H1 (cell line): ENCODE measurements around the gene SCYL1. TPM values are rescaled to one million over a fixed set of nuclear protein-coding genes. Genes with fewer than 3 reads are reported as not detected.

ENCODE experiments used
- CTCF ChIA-PET: fragments of 300-600 bp; sonication (Branson Sonifier 250); formaldehyde crosslinking; loops from one replicate; lab custom pipeline; 2021; ENCODE audit not compliant: partially characterized antibody; lab: Charles Lee
- POLR2A ChIA-PET: fragments of 300-600 bp; sonication (Branson Sonifier 250); formaldehyde crosslinking; loops from one replicate; lab custom pipeline; 2021; ENCODE audit warnings: inconsistent platforms; ENCODE audit not compliant: partially characterized antibody; lab: Charles Lee
- DNase-seq, 2 experiments: peaks; one replicate each; pipeline versions ENCODE4 v3.0.0 to v3.0.0-alpha.2; 2010 to 2022; ENCODE audit warnings: low spot score in 2 of 2, low read depth in 1 of 2, mixed read lengths in 1 of 2
- FAIRE-seq: peaks from 2 replicates; lab custom pipeline; 2011; peaks lifted over from hg19 to GRCh38; lab: Jason Lieb, UNC
- H2AFZ ChIP-seq: 2 replicates; pipeline ENCODE4 v1.8.1; 2012; ENCODE audit warnings: low read length, inconsistent platforms
- H2AK5ac ChIP-seq: 2 replicates; pipeline ENCODE4 v1.6.1; 2013; ENCODE audit warnings: low read depth, low read length
- H2BK120ac ChIP-seq: replicated peaks from 2 replicates; pipeline ENCODE3; 2013; ENCODE audit warnings: low read depth, low read length, inconsistent platforms
- H2BK12ac ChIP-seq: 2 replicates; pipeline ENCODE4 v1.6.1; 2013; ENCODE audit warnings: low read depth, low read length
- H2BK15ac ChIP-seq: 2 replicates; pipeline ENCODE4 v1.6.1; 2013; ENCODE audit warnings: low read length
- H2BK20ac ChIP-seq: 2 replicates; pipeline ENCODE4 v1.6.1; 2013; ENCODE audit warnings: low read length
- H2BK5ac ChIP-seq: 2 replicates; pipeline ENCODE4 v1.6.1; 2013; ENCODE audit warnings: low read depth, low read length
- H3K14ac ChIP-seq: 2 replicates; pipeline ENCODE4 v1.6.1; 2013; ENCODE audit warnings: inconsistent platforms; ENCODE audit not compliant: insufficient read length
- H3K18ac ChIP-seq: 2 replicates; pipeline ENCODE4 v1.6.1; 2013; ENCODE audit warnings: low read length; ENCODE audit errors: extremely low read depth
- H3K23ac ChIP-seq: 2 replicates; pipeline ENCODE4 v1.6.1; 2013; ENCODE audit warnings: inconsistent platforms; ENCODE audit not compliant: insufficient read length
- H3K23me2 ChIP-seq: 2 replicates; pipeline ENCODE4 v1.6.1; 2013; ENCODE audit warnings: low read depth, low read length
- H3K27ac ChIP-seq: 2 replicates; pipeline ENCODE4 v1.6.1; 2011; ENCODE audit warnings: low read depth, low read length, inconsistent platforms
- H3K27me3 ChIP-seq, 4 experiments: replicated peaks in 1 of 4; 1 replicate in 1 of 4; 2 replicates in 3 of 4; pipeline versions ENCODE4 v1.6.1 to v1.8.1; 2011 to 2013; ENCODE audit warnings: low read length in 3 of 4, mild to moderate bottlenecking in 3 of 4, inconsistent platforms in 2 of 4, mixed read lengths in 2 of 4, moderate library complexity in 1 of 4; ENCODE audit not compliant: control insufficient read depth in 3 of 4, insufficient read depth in 3 of 4; ENCODE audit errors: extremely low read depth in 1 of 4
- H3K36me3 ChIP-seq, 4 experiments: 2 replicates each; pipeline versions ENCODE4 v1.6.1 to v1.8.1; 2011 to 2013; ENCODE audit warnings: mild to moderate bottlenecking in 4 of 4, low read length in 3 of 4, moderate library complexity in 2 of 4, control low read depth in 1 of 4, inconsistent platforms in 1 of 4; ENCODE audit not compliant: insufficient read depth in 4 of 4, control insufficient read depth in 2 of 4
- H3K4ac ChIP-seq: replicated peaks from 2 replicates; pipeline ENCODE3; 2013; ENCODE audit warnings: low read length, low read depth, mixed read lengths, inconsistent platforms; ENCODE audit not compliant: insufficient read length
- H3K4me1 ChIP-seq, 4 experiments: replicated peaks in 1 of 4; 1 replicate in 1 of 4; 2 replicates in 3 of 4; pipeline versions ENCODE4 v1.6.1 to v1.8.1; 2011 to 2013; ENCODE audit warnings: low read length in 3 of 4, inconsistent platforms in 2 of 4, mixed read lengths in 1 of 4; ENCODE audit not compliant: insufficient read depth in 4 of 4, control insufficient read depth in 3 of 4
- H3K4me2 ChIP-seq, 2 experiments: 2 replicates each; pipeline versions ENCODE4 v1.6.1 to v1.8.1; 2011 to 2013; ENCODE audit warnings: low read depth in 2 of 2, low read length in 2 of 2, control low read depth in 1 of 2, inconsistent platforms in 1 of 2, mild to moderate bottlenecking in 1 of 2; ENCODE audit not compliant: insufficient read depth in 1 of 2
- H3K4me3 ChIP-seq, 4 experiments: fragments of 200-600, 300-600 bp in 1 of 4; sonication (generic), shearing (Covaris generic), sonication (Bioruptor Twin) in 1 of 4; 2 replicates each; pipeline versions ENCODE4 v1.5.1 to v1.8.1; 2011 to 2016; ENCODE audit warnings: low read length in 4 of 4, low read depth in 3 of 4, control low read depth in 2 of 4, inconsistent platforms in 2 of 4, mild to moderate bottlenecking in 2 of 4, mixed read lengths in 1 of 4, moderate library complexity in 1 of 4; ENCODE audit not compliant: insufficient read depth in 2 of 4; ENCODE audit errors: extremely low read depth in 1 of 4
- H3K56ac ChIP-seq: replicated peaks from 2 replicates; pipeline ENCODE3; 2013; ENCODE audit warnings: low read depth, mild to moderate bottlenecking, mixed read lengths, low read length, inconsistent platforms; ENCODE audit not compliant: insufficient read length
- H3K79me1 ChIP-seq: 2 replicates; pipeline ENCODE4 v1.6.1; 2013; ENCODE audit warnings: low read depth, low read length, control low read depth
- H3K79me2 ChIP-seq, 2 experiments: 2 replicates each; pipeline versions ENCODE4 v1.6.1 to v1.8.1; 2012 to 2013; ENCODE audit warnings: low read length in 2 of 2, mild to moderate bottlenecking in 2 of 2, inconsistent platforms in 1 of 2; ENCODE audit not compliant: insufficient read depth in 2 of 2, control insufficient read depth in 1 of 2
- H3K9ac ChIP-seq, 4 experiments: replicated peaks in 1 of 4; 1 replicate in 1 of 4; 2 replicates in 3 of 4; pipeline versions ENCODE4 v1.6.1 to v1.8.1; 2011 to 2013; ENCODE audit warnings: low read depth in 3 of 4, low read length in 3 of 4, control low read depth in 2 of 4, mild to moderate bottlenecking in 2 of 4, moderate library complexity in 2 of 4, inconsistent platforms in 1 of 4; ENCODE audit errors: extremely low read depth in 1 of 4
- H3K9me3 ChIP-seq, 2 experiments: 2 replicates each; pipeline versions ENCODE4 v1.6.1 to v1.8.1; 2012 to 2013; ENCODE audit warnings: mild to moderate bottlenecking in 2 of 2, moderate library complexity in 2 of 2, control low read depth in 1 of 2, inconsistent platforms in 1 of 2, low read depth in 1 of 2, low read length in 1 of 2, mixed read lengths in 1 of 2; ENCODE audit not compliant: insufficient read depth in 2 of 2
- H4K20me1 ChIP-seq, 2 experiments: replicated peaks in 1 of 2; 2 replicates each; pipeline versions ENCODE3 to v1.8.1; 2011 to 2013; ENCODE audit warnings: inconsistent platforms in 2 of 2, low read length in 2 of 2, mild to moderate bottlenecking in 1 of 2; ENCODE audit not compliant: insufficient read depth in 2 of 2, control insufficient read depth in 1 of 2
- H4K5ac ChIP-seq: 2 replicates; pipeline ENCODE4 v1.6.1; 2013; ENCODE audit warnings: low read length, low read depth, mixed read lengths, inconsistent platforms; ENCODE audit not compliant: insufficient read length
- H4K8ac ChIP-seq: 2 replicates; pipeline ENCODE4 v1.8.0; 2013; ENCODE audit warnings: mild to moderate bottlenecking, moderate library complexity, low read length, inconsistent platforms; ENCODE audit not compliant: insufficient read depth; ENCODE audit errors: extremely low read depth
- H4K91ac ChIP-seq: replicated peaks from 2 replicates; pipeline ENCODE3; 2013; ENCODE audit warnings: low read length, mixed read lengths, inconsistent platforms; ENCODE audit not compliant: insufficient read length
- CEBPB ChIP-seq: IDR thresholded peaks from 2 replicates; pipeline ENCODE4 v1.6.1; 2012; ENCODE audit warnings: low read depth, low read length
- CHD1 ChIP-seq: IDR thresholded peaks from 2 replicates; pipeline ENCODE4 v1.6.1; 2012; ENCODE audit warnings: low read depth, low read length, improper control_type of control experiment
- CTCF ChIP-seq, 3 experiments: IDR thresholded peaks; 1 replicate in 2 of 3; 2 replicates in 1 of 3; pipeline versions ENCODE4 v1.5.1 to v1.6.1; 2011; ENCODE audit warnings: low read length in 3 of 3, mild to moderate bottlenecking in 3 of 3, inconsistent platforms in 2 of 3, low read depth in 1 of 3, moderate library complexity in 1 of 3; ENCODE audit not compliant: insufficient read depth in 1 of 3; ENCODE audit errors: control extremely low read depth in 1 of 3
- MAFK ChIP-seq: IDR thresholded peaks from 2 replicates; pipeline ENCODE4 v1.6.1; 2012; ENCODE audit warnings: low read depth, mild to moderate bottlenecking, improper control_type of control experiment, low read length
- RAD21 ChIP-seq, 2 experiments: IDR thresholded peaks in 1 of 2; conservative IDR thresholded peaks in 1 of 2; 2 replicates each; pipeline ENCODE4 v1.6.1; 2011; ENCODE audit warnings: low read depth in 2 of 2, low read length in 2 of 2, improper control_type of control experiment in 1 of 2, inconsistent platforms in 1 of 2, mild to moderate bottlenecking in 1 of 2, moderate library complexity in 1 of 2
- RBBP5 ChIP-seq: IDR thresholded peaks from 2 replicates; pipeline ENCODE4 v1.7.1; 2012; ENCODE audit warnings: low read depth, mild to moderate bottlenecking, inconsistent platforms, low read length, moderate library complexity, borderline replicate concordance
- YY1 ChIP-seq: IDR thresholded peaks from 2 replicates; pipeline ENCODE4 v1.6.1; 2011; ENCODE audit warnings: low read depth, mild to moderate bottlenecking, low read length
- WGBS, 2 experiments: shearing (Covaris generic) in 1 of 2; methylation state at CpG; one replicate each; pipeline versions ENCODE4 v1.1.6 to v1.1.7; 2013 to 2015; ENCODE audit warnings: low lambda C conversion rate in 2 of 2, mixed read lengths in 2 of 2, inconsistent platforms in 1 of 2, low coverage in 1 of 2, missing lambda C conversion rate in 1 of 2; ENCODE audit not compliant: insufficient replicate concordance in 2 of 2, insufficient coverage in 1 of 2, insufficient read length in 1 of 2; ENCODE audit errors: extremely low coverage in 1 of 2, missing lambda C conversion rate in 1 of 2; 5-methylcytosine and 5-hydroxymethylcytosine counted together
- polyA plus RNA-seq, 7 experiments: library from polyadenylated mRNA; depleted of rRNA in 3 of 7; stranded (reverse) in 5 of 7; unstranded in 2 of 7; fragments of >200 nt in 5 of 7; fragments of 200-250 nt in 2 of 7; gene quantifications; 1 replicate in 5 of 7; 2 replicates in 1 of 7; 4 replicates in 1 of 7; pipeline versions ENCODE4 v1.2.1 to v1.2.3, GENCODE V29; 2011 to 2013; ENCODE audit warnings: missing spikeins in 2 of 7, mixed read lengths in 2 of 7
- total RNA-seq: library from RNA; stranded (reverse); fragmentation: NEBNext Ultra II Directional; extraction: Animal tissue kit (Norgen Biotek cat#: 25700); gene quantifications from 2 replicates; pipeline ENCODE4 v1.2.1, GENCODE V29; 2021

The SCYL1 gene
- total and polyA plus RNA-seq, 2 of the 8 experiments (the other 6 are each of a cell fraction or from before 2014, with no cell fraction given): 59.8 to 77.7 TPM

- no peaks in the 10 kb centered on the region for H3K27me3 ChIP-seq
- peak overlapping the region; percentile 99 for H2AK5ac ChIP-seq
- peaks cover 21 to 28% of the 10 kb centered on the region in 2 experiments for H4K20me1 ChIP-seq
- peak overlapping the region; percentile 99 for H2BK5ac ChIP-seq
- H4K91ac ChIP-seq: peak overlapping the region; percentile 100
- H3K4me1 ChIP-seq: peaks cover 5 to 16% (median 7%) of the 10 kb centered on the region in 4 experiments; a peak in 6 of 7 replicates
- peak overlapping the region; percentile 99 for H3K27ac ChIP-seq
- H3K4ac ChIP-seq: peak overlapping the region; percentile 97
- H3K14ac ChIP-seq: peak overlapping the region; percentile 70
- peak in 1 of 2 experiments; percentile 60 for DNase-seq
- H2BK20ac ChIP-seq: peak overlapping the region; percentile 23; the same call in 1 of the 2 replicates
- H3K23ac ChIP-seq: no peak overlapping the region
- ChIA-PET POLR2A (interaction anchor here (0.7 to 29.8 kb wide), 50 partner anchors 3 to 387 kb away, joined by 3 to 1569 read pairs (median 6); partner anchors contain the start of genes DPF2, FAM89B, FAU and FRMD8), CTCF (interaction anchor here (0.7 to 29.0 kb wide), 12 partner anchors 9 to 131 kb away, joined by 3 to 809 read pairs (median 5); no protein-coding TSS in a partner anchor)
- peak overlapping the region; percentile 82 to 100 (median 95) for H3K4me3 ChIP-seq
- peak overlapping the region; percentile 90 to 98 for H3K4me2 ChIP-seq
- no peaks in the 10 kb centered on the region for H3K9me3 ChIP-seq
- peaks cover 36 to 62% of the 10 kb centered on the region in 2 experiments for H3K79me2 ChIP-seq
- H2BK120ac ChIP-seq: peak overlapping the region; percentile 96
- peak overlapping the region; percentile 92 to 99 (median 96) for H3K9ac ChIP-seq
- peak overlapping the region; percentile 100; the same call in 1 of the 2 replicates for H4K8ac ChIP-seq
- peak overlapping the region; percentile 83 for H2BK15ac ChIP-seq
- WGBS, 2 experiments: 9% methylated on average over 24 of the region's 24 CpGs; no CpG with 5 or more reads in 1 of the 2 experiments
- no peaks in the 10 kb centered on the region; the same call in 1 of the 2 replicates for H3K79me1 ChIP-seq
- no peak overlapping the region for H2AFZ ChIP-seq
- H3K56ac ChIP-seq: peak overlapping the region; percentile 96
- H3K23me2 ChIP-seq: peaks cover 15% of the 10 kb centered on the region
- peak overlapping the region; percentile 91 for H3K18ac ChIP-seq
- no peak for FAIRE-seq
- peak overlapping the region; percentile 98; the same call in 1 of the 2 replicates for H2BK12ac ChIP-seq
- peaks cover 14 to 33% (median 21%) of the 10 kb centered on the region in 4 experiments for H3K36me3 ChIP-seq
- peak overlapping the region; percentile 96 for H4K5ac ChIP-seq
- TF ChIP-seq CHD1: no peak
- TF ChIP-seq RAD21 (IDR thresholded peaks at IDR 0.05 in 1 of 2, conservative IDR thresholded peaks at IDR 0.05 in 1 of 2; ENCODE audit: low read depth in 2 of 2, low read length in 2 of 2): no peak
- TF ChIP-seq CTCF (IDR thresholded peaks at IDR 0.05; ENCODE audit: control extremely low read depth in 1 of 3, insufficient read depth in 1 of 3, low read depth in 1 of 3, low read length in 3 of 3): no peak
- no peak for TF ChIP-seq MAFK
- TF ChIP-seq YY1: peak; percentile 94
- no peak for TF ChIP-seq RBBP5
- peak; percentile 96 for TF ChIP-seq CEBPB
These were observed 26.7 kb upstream of the SCYL1 start for GRCh38 chr11:65498042-65498726.
